Measurements from ENCODE around the gene ATP10B. TPM values are rescaled to one million over a fixed set of nuclear protein-coding genes. Genes with fewer than 3 reads are reported as not detected.

ATP10B gene, protein sequence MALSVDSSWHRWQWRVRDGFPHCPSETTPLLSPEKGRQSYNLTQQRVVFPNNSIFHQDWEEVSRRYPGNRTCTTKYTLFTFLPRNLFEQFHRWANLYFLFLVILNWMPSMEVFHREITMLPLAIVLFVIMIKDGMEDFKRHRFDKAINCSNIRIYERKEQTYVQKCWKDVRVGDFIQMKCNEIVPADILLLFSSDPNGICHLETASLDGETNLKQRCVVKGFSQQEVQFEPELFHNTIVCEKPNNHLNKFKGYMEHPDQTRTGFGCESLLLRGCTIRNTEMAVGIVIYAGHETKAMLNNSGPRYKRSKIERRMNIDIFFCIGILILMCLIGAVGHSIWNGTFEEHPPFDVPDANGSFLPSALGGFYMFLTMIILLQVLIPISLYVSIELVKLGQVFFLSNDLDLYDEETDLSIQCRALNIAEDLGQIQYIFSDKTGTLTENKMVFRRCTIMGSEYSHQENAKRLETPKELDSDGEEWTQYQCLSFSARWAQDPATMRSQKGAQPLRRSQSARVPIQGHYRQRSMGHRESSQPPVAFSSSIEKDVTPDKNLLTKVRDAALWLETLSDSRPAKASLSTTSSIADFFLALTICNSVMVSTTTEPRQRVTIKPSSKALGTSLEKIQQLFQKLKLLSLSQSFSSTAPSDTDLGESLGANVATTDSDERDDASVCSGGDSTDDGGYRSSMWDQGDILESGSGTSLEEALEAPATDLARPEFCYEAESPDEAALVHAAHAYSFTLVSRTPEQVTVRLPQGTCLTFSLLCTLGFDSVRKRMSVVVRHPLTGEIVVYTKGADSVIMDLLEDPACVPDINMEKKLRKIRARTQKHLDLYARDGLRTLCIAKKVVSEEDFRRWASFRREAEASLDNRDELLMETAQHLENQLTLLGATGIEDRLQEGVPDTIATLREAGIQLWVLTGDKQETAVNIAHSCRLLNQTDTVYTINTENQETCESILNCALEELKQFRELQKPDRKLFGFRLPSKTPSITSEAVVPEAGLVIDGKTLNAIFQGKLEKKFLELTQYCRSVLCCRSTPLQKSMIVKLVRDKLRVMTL (N-terminal part only)
- not detected in 5 replicates for total RNA-seq (2022; extraction: Qiagen RNA extraction; ENCODE audit: low read depth)

DNA sequence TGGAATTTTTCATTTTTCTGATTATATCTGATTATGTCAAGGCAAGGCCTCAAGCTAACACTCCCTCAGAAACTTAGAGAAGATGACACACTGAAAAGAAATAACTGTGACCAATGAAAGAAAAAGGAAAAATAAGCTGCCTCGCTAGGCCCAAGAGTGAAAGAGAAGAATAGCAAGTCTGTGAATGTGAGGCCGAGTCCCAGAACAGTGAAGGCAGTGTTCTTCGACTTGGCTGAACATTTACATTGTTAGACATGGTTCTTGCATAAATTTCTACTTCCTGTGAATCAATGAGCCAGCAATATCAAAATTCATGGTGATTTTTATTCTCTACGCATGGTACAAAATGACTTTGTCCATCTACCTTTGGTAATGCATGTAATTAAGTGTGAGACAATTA lies at the start of gene ATP10B:
ATP10B (minus strand) TSS at position 163 of the 400 bp plus-strand sequence. CDS start 164,137 bp downstream, outside the sequence.

